NCI-H226 (cell line): ENCODE measurements around the gene CLK4.

Experiments
- DNase-seq: peaks from one replicate; pipeline ENCODE4 v3.0.0-alpha.2; 2015

The CLK4 gene

DNA sequence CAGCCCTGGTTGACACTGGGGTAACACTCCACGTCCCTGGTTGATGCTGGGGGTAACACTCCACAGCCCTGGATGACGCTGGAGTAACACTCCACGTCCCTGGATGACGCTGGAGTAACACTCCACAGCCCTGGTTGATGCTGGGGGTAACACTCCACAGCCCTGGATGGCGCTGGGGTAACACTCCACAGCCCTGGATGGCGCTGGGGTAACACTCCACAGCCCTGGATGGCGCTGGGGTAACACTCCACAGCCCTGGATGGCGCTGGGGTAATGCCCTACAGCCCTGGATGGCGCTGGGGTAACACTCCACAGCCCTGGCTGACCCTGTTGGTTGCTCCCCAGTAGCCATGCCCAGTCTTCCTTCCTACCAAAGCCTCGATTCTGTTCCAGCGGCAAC is 41.4 kb downstream of the CLK4 start:
- DNase-seq, result peak; percentile 60

DNA sequence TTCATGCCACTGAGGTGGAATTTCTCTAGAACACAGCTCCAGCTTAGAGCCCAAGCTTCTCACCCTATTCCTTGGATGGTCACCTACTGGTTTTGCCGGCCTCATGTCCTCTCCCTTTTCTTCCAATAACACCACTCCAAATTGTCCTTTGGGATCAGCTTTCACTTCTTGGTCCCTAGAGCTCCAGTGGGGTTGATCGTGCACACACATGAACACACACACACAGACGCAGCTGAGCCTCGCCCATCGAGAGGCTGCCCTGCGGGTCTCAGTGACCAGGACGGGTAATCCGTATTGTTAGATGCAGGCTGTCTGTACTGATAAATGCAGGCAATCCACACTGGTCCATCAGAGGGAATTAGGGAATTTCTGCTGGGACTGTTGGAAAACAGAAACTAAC is 43.6 kb downstream of the CLK4 start:
- DNase-seq, result no peak

DNA sequence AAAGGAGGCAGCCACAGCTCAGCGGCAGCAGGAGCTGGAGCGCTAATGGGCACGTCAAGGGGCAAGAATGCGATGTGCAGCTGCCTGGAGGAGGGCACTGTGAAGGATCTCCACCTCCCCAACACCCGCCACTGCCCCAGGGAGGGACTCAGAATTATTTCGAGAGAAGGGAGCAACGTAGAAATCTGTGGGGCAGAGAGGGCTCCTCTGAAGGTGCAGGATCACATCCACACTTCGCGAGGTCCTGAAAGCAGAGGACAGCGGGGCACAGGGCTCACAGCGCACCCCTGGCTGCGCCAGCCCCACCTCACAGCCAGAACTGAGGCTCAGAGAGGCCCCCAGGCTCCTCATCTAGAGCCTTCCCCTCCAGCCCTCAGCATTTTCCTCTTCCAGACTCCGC is 44.6 kb downstream of the CLK4 start:
- peak; percentile 9 for DNase-seq

DNA sequence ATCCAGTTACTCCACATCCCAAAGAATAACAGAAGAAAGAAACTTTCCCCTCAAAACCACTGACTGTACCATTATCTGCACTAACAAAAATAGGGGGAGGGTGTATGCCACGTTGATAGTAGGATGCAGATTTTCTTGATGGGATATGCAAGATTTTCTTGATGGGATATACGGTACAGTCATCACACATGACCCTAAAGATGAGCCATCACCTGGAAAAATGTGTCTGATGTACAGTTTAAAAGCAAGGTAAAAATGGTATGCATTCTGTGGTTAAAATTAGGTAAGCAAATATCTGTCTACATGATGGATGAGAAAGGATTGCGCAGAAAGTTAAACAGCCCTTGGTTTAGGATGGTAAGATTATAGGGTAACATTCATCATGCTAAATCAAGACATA is 45.2 kb downstream of the CLK4 start:
- DNase-seq, result peak; percentile 55

DNA sequence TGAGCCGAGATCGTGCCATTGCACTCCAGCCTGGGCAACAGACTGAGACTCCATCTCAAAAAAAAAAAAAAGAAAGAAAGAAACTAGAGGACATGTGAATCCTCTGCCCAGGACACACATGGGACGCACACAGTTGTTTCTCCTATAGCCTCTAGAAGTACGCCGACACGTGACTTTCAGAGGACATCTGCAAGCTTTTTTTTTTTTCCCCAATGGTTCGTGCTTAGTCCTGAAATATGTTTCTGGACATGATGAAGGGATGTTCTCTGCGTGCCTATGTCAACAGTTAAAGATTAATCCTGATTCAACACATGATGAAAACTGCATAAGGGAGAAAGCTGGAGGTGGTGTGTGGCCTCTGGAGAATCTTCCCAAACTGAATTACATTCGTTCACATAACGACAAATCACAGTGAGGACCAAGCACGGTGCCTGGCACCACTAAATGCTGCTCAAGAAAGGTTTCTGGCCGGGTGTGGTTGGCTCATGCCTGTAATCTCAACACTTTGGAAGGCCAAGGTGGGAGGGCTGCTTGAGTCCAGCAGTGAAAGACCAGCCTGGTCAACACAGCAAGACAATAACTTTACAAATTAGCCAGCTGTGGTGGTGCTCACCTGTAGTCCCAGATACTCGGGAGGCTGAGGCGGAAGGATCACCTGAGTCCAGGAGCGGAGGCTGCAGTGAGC is 46.4 kb downstream of the CLK4 start:
- no peak for DNase-seq

DNA sequence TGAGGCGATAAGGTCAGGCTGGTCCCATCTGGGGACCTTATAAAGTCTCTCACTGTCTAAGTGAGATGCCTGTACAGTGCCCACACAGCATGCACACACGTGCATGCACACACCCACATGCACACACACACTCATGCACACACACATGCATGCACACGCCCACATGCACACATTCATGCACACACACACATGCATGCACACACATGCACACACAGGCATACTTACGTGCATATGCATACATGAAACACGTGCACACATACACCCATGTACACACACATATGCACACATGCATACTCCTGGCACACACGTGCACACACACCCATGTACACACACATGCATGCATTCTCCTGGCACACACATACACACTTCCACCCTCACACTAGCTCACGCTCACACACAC is 48.9 kb downstream of the CLK4 start:
- no peak for DNase-seq

DNA sequence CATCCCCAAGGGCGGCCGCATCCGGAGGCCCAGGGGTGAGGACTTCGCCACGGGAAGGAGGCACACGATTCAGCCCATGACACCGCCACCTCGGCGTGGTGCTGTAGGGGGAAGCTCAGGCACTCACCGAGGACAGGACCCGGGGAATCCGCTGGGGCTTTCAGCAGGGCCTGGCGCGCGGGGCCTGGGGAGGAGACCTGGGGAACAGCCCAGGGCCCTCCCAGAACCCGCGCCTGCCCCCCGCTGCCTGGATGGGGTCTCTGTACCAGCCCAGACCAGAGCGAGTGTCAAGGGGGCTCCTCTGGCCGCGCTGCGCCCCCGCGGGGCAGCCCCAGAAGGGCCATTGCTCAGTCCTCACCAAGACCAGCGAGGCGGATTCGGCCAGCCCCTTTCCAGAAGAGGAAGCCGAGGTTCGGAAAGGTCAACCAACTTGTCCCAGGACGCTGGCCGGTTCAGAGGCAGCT is 49.4 kb downstream of the CLK4 start:
- DNase-seq, result no peak

DNA sequence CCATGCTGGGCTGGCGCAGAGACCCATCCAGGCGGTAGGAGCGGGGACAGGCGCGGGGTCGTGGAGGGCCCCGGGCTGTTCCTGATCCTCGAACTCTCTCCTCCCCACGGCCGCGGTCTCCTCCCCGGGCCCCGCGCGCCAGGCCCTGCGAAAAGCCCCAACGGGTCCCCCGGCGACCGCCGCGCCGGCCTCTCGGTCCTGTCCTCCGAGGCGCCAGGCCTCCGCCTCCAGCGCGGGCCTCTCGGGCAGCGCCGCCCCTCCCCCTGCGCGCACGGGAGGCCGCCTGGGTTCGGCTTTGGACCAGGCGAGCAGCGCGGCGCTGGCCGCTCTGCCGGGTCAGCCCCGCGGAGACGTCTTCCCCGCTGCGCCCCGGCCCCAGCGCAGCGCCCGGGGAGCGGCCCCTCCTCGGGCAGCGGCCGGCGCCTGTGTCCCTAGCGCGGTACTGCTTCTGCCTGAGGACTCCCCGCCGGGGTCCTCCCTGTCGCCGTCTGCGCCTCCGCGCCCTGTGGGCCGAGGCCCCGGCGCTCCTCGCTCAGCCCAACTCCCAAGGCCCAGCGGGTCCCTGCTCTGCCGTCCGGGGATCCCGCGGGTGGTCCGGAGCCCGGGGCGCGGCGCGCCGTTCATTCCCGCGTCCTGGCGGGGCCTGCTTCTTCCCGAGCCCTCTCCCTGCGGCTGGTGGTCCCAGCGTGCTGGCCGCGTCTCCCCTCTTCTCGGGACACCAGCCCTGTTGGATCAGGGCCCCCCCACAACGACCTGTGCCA is 50.1 kb downstream of the CLK4 start:
- no peak for DNase-seq

DNA sequence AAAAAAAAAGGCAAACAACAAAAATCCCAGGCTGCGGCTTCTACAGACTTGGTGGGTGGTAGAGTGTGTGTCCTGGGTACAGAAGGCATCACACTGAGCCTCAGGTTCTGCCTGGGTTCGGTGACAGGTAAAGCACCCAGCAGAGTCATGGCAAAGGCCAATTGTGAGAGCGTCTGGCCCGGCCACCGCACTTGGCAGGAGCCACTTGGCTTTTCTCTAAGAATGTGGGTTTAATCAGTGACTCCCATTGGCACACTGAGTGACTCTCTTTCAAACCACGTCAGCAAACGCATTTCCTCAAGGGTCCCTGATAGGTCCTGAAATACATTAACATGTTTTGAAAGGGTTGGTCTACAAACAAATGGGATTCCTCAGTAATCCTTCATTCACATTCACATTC is 53.6 kb downstream of the CLK4 start:
- no peak for DNase-seq

DNA sequence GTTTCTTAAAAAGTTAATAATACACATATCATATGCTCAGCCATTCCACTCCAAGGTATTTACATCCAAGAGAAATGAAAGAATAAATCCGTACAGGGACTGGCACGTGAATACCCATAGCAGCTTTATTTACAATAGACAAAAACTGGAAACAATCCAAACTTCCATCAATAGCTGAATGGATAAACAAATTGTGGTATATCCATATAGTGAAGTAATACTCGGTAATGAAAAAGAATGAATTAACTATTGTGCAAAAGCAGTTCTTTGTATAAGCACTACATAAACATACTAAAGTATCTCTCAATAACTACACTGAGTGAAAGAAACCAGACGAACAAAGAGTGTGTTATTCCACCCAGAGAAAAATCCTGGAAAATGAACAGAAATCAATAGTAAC is 54.2 kb downstream of the CLK4 start:
- DNase-seq, result no peak

DNA sequence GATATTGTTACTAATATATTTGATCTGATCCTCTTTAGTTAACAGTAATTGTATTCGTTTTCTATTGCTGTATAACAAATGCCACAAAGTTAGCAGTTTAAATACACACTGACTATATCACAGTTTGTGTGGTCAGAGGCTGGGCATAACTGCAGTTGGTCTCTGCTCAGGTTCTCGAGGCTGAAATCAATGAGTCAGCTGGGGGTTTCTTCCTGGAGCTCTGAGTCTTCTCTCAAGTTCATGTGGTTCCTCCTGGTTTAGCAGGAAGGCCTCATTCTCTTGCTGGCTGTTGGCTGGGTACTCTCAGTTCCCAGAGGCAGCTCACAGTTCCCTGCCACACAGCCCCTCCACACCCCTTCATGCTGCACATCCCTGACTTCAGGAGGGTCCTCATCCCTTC is 57.4 kb downstream of the CLK4 start:
- DNase-seq, result no peak

DNA sequence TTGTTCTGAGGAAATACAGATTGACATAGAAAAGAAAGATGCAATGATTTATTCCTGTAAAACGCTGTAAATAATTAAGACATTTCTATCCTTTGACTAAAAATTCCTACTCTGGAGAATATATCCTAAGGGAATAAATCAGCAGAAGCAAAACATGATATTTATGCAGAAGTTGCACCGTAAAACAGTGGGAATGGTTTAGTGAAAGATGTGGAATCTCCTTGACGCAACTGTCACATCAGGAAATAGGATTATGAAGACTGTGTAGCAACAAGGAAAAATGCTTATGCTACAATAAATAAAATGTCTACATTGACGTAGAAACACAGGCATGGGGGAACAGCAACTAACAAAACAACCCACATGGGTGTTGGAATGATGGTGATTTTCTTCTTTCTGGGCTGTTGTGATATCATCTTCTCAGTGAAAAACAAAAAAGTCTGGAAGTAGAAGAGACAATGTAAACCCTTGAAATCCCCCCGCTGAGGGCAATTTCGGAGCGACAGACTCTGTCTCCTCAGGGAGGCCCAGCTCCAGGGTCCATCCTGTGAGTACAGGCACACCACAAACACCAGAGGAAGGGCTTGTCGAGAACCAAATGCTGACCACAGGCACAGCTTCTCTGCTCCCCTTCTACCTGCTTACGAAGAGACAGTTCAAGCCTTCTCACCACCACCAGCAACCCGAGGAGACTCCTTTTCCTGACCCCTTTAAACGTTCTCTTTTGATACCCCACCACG is 61.9 kb downstream of the CLK4 start:
- DNase-seq, result no peak

DNA sequence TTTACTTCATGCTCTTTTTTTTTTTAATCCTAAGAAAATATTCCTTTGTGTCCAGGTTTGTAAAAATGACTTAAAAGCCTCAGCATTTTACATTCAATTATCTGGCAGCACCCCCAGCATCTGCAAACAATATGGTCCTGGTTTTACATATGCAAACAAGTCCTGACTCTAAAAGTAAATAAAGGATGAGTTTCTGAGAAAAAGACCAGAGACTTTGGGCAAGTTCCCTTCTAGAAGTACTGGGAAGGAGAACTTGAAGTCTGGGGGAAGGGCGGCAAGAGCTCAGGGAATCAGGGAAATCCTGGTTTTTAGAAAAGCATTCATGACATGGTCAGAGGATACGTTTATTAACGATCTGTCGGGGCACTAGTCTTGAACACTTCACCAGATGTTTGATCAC is 62.5 kb downstream of the CLK4 start:
- DNase-seq, result no peak

DNA sequence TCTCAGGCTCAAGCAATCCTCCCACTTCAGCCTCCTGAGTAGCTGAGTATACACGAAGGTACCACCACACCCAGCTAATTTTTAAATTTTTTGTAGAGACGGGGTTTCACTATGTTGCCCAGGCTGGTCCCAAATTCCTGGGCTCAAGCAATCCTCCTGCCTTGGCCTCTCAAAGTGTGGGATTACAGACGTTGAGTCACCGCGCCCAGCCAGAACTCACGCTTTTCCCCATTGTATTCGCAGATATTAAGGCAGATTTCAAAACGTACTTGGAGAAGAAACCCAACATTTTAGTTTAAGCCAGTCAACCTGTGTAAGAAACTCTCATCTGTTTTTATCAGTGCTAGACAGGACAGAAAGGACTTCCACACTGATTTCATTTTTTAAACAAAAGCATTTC is 63.2 kb downstream of the CLK4 start:
- no peak for DNase-seq

DNA sequence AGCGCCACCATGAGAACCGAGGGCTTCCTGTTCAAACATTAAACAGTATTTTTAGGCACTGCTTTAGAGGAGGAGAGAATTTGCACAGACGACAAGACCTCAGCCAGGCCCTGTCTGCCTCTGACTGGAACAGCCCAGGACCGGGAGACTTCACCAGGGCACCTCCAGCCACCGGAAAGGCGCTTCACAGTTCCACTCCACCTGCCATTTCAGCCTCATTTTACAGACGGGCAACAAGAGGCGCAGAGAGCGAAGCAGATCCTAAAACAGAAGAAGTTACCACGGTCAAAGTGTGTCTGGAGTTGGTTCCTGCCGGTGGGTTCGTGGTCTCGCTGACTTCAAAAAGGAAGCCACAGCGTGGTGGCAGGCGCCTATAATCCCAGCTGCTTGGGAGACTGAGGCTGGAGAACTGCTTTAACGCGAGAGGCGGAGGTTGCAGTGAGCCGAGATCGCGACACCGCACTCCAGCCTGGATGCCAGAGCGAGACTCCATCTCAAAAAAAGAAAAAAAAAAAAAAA is 65.0 kb downstream of the CLK4 start:
- no peak for DNase-seq

DNA sequence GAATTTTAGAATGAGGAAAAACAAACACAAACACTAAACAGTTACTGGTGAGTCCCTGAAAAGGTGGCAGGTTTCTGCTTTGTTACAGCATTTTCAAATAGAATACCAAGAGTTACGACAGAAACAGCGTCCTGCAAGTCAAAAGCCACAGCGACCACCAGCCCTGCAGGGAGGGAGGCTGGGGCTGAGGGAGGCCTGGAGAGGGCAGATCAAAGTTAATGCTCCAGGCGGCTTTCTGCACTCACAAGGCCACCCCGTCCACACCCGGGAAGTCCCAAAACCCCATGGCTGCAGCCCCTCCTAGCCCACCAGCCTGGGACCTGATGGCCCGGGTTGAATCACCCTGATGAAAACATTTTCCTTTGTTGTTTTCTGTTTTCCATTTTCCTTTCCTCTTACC is 65.9 kb downstream of the CLK4 start:
- DNase-seq, result no peak

DNA sequence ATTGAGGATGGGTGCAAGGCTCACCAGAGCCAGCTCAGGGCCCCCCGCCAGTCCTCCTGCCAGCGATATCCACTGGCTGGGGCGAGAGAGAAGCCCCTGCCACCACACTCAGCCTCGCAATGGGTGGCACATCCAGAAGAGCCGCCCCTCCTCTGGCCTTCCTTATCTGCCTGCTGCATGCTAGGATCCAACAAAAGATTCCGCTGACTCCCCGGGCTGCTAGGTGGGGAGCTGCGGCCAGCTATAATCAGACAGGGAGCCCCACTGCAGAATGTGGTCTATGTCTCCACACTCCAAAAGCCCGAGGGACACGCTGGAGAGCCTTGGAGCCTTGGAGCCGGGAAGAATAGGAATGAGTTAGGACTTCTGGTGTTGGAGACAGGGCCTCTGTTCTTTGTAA is 69.4 kb downstream of the CLK4 start:
- no peak for DNase-seq

DNA sequence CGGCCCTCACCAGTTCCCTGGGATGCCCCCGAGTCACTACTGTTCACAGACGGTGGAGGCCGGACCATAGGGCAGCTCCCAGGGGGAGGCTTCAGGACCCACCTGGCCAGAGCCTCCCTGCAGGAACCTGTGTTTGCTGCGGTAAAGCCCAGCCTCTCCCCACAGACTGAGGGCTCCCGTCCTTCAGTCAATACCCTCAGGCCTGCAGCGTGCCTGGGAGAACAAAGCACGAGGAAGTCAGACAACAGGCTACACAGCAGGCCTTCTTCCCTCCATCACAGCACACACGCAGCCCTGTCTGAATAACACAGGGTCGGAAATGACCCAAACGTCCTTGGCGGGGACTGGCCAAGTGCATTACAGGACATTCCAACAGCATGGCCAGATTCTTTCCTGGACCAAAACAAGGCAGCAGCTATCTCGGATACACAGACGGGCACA is 71.1 kb downstream of the CLK4 start:
- DNase-seq, result no peak

DNA sequence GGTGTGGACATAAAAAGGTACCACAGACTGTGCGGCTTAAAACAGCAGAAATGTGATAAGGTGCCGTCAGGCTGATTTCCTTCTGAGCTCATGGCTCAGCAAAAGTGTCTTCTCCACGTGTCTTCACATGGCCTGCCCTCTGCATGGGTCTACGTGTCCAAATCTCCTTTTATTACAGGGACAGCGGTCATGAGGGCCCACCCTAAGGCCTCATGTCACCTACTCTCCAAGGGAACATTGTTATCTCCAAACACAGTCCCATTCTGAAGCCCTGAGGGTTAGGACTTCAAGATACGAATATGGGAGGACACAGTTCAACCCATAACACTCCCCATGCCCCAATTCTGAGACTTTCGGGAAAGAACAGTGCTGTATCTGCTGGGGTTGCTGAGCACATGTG is 71.8 kb downstream of the CLK4 start:
- DNase-seq, result no peak

DNA sequence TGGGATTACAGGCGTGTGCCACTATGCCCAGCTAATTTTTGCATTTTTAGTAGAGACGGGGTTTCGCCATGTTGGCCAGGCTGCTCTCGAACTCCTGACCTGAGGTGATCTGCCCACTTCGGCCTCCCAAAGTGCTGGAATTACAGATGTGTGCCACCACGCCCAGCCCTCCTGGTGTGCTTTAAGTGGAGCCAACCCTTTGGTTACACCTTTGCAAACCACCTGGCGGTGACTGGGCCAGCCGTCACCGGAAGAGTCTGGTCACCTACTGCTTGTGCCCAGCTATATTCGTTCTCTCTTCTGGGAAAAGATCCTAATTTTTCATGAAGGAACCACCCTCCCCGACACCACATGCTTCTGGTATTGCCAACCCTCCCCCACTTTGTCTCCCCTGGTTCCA is 72.5 kb downstream of the CLK4 start:
- no peak for DNase-seq

DNA sequence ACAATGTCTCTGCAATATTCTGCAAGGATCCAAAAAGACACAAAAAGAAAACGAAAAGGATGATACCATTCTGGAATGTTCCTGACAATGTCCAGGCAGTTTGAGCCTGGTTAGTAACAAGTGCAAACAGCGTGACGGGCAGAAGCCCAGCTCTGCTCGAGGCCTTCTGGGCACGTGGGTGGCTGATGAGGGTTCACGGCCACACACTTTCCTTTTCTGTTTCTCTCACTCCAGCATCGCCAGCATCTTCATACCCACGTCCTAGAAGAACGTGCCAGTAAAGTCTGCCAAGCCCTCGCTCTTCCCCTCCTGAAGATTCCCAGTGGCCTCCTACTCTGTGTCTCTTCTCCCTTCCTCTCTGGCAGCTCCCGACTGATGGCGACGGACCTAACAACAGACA is 73.3 kb downstream of the CLK4 start:
- no peak for DNase-seq
